ENCODE results near the gene TRNP1.

DNA sequence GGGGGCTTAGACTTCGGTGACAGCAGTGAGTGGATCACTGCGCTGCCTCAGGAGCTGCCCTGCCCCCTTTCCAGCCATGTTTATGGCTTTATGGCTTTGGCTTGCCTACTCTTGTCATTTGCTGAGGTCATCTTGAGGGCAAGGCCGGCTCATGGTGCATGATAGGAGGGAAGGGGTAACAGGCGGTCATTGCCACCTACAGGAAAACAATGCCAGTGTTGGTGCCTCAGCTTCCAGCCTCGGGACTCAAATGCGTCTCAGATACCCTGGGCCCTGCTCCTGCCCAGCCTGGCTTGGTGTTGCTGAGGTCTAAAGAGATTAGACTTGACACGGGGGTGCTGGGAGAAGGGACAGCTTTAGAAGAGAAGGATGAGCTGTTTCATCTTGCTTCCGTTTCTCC, 47.8 kb upstream of the TRNP1 start:
- TF ChIP-seq CTCF (IDR thresholded peaks at IDR 0.05): no peak
- TF ChIP-seq POLR2A (IDR thresholded peaks at IDR 0.05): no peak

All from right lobe of liver (tissue), 4 donors.